Activated T-cell treated with anti-CD3 and anti-CD28 coated beads for 4 hours (primary cell): Measurements from ENCODE around the gene ANKFY1.
"Not testable (repeated sequence)": the region's sequence is repeated elsewhere in the genome, so short reads cannot be mapped to it uniquely, and the experiment has no call there.

Source experiments
- DNase-seq: peaks from one replicate; pipeline ENCODE4 v3.0.0-alpha.2; 2020

ANKFY1 gene

GRCh38 chr17:4209611-4210010 lies 54.2 kb downstream of the ANKFY1 start:
- DNase-seq, result no peak

- DNase-seq, result no peak
These were observed 55.5 kb downstream of the ANKFY1 start for GRCh38 chr17:4208238-4208637.

GRCh38 chr17:4206962-4207361 lies 56.8 kb downstream of the ANKFY1 start:
- no peak for DNase-seq

- no peak for DNase-seq
These were observed 57.9 kb downstream of the ANKFY1 start for GRCh38 chr17:4205917-4206316.

- no peak for DNase-seq
These were observed 59.0 kb downstream of the ANKFY1 start for GRCh38 chr17:4204710-4205173.

- DNase-seq, result no peak
These were observed 59.6 kb downstream of the ANKFY1 start for GRCh38 chr17:4204190-4204589.

GRCh38 chr17:4201226-4201625 lies 62.6 kb downstream of the ANKFY1 start:
- DNase-seq, result no peak

GRCh38 chr17:4199818-4200402 lies 63.9 kb downstream of the ANKFY1 start:
- no peak for DNase-seq

GRCh38 chr17:4198995-4199394 lies 64.8 kb downstream of the ANKFY1 start:
- DNase-seq, result no peak

GRCh38 chr17:4195306-4195705 lies 68.5 kb downstream of the ANKFY1 start:
- no peak for DNase-seq

GRCh38 chr17:4194796-4195195 lies 69.0 kb downstream of the ANKFY1 start:
- DNase-seq, result no peak

- DNase-seq, result not testable (repeated sequence)
These were observed 73.0 kb downstream of the ANKFY1 start for GRCh38 chr17:4190791-4191190.

- DNase-seq, result no peak
These were observed 74.5 kb downstream of the ANKFY1 start for GRCh38 chr17:4189280-4189679.

- DNase-seq, result no peak
These were observed 75.7 kb downstream of the ANKFY1 start for GRCh38 chr17:4188076-4188475.

- DNase-seq, result no peak
These were observed 76.7 kb downstream of the ANKFY1 start for GRCh38 chr17:4187076-4187475.

- no peak for DNase-seq
These were observed 77.4 kb downstream of the ANKFY1 start for GRCh38 chr17:4186357-4186881.

GRCh38 chr17:4185656-4186055 lies 78.1 kb downstream of the ANKFY1 start:
- DNase-seq, result no peak

- no peak for DNase-seq
These were observed 79.0 kb downstream of the ANKFY1 start for GRCh38 chr17:4184811-4185210.

- DNase-seq, result no peak
These were observed 81.7 kb downstream of the ANKFY1 start for GRCh38 chr17:4182043-4182442.

GRCh38 chr17:4180791-4181190 lies 83.0 kb downstream of the ANKFY1 start:
- DNase-seq, result no peak

- DNase-seq, result no peak
These were observed 84.7 kb downstream of the ANKFY1 start for GRCh38 chr17:4179071-4179470.

GRCh38 chr17:4178651-4179050 lies 85.1 kb downstream of the ANKFY1 start:
- DNase-seq, result no peak

GRCh38 chr17:4177806-4178205 lies 86.0 kb downstream of the ANKFY1 start:
- no peak for DNase-seq

GRCh38 chr17:4176808-4177472 lies 86.8 kb downstream of the ANKFY1 start:
- no peak for DNase-seq
